ENCODE measurements around the gene CSF3.

The CSF3 gene

DNA sequence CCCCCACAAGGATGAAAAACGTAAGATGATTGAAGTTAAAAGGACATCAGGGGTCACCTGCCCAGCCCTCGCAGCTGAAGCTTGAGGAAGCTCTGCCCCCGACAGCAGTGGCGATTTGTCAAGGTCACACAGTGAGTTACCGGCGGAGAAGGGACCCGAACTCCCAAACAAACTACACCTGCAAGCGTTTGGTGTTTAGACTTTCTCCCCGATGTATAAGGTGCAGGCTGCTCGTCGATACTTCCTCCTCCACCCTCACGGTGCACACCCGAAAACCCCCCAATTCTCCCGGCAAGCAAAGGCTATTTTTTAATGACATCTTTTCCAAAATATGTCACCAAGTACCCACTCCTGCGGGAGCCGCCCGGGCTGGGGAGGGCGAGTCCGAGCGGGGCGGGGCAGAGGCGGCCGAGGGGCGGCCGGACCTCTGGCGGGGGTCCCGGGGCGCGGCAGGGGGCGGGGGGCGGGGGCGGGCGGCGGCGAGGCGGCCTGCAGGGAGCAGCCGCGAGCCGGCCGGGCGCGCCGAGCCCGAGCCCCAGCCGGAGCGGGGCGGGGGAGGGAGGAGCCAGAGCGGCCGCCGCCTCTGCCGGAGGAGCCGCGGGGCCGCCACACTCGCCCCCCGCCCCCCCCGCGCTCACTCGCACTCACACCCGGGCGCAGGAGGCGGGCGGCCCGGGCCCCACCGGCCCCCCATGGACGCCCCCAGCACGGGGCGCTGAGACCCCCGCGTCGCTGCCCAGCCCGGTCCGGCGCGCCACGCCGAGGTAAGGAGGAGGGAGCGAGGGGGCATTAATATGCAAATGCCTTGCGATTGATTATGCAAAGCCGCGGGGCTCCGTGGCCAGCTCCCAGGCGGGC lies 47.3 kb downstream of the CSF3 start, which contains the start of gene THRA:
TSS of gene THRA (plus strand) at position 637 of the 858 bp plus-strand sequence. CDS start 11,524 bp downstream, outside the sequence.
- DNase-seq (peak; percentile 77), ATAC-seq (peak; percentile 74)

DNA sequence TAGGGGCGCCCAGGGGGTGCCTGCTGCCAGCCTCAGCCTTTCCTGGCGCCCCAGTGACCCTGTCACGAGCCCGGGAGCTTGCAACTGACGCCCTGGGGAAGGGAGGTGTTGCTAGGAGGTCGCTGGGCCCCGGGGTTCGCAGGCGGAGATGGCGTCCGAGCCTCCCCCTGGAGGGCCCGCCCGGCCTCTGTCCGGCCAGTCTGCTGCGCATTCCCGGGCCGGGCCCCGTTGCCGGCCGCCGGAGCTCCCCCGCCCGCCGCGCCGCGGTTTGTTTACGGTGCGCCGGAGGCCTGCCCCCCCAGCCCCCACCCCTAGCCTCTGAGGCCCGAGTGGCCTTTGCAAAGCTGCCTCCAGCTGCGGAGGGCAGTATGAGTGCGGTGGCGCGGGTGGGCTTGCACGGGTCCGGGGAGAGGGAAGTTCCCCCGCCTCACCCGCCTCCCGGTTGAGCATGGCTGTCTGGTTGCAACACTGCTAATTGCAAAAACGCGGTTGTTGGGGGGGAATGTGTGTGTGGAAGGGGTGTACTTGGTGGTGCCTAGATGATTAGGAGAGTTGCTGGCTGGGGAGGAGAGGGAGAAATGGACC lies 48.0 kb downstream of the CSF3 start:
- ATAC-seq (peak; percentile 7), DNase-seq (peak; percentile 35)

DNA sequence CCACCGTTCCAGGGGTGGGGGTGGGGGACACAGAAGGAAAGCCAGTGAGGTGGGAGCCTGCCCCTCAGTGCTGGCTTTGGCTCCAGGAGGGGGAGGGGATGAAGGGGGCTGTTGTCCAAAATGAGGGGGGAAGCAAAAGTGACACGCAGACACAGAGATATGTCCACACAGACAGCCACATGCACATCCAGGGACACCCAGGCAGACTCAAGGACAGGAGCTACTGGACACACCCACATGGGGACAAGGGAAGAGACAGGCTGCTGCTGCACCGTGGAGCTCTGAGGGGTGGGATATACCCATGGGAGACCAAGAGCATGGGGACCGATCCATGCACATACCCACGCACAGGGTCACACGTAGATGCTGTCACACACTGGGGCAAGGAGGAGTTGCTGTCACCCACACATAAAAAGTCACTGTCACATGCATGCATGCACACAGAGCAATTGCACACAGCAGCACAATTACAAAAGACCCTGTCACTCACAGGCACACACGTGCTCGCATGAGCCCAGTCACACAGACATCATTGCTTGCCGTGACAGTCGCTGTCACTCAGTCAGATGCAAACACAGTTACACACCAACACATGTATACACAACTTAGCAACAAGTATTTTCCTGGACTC lies 48.8 kb downstream of the CSF3 start:
- peak; percentile 24 for ATAC-seq
- DNase-seq = no peak

DNA sequence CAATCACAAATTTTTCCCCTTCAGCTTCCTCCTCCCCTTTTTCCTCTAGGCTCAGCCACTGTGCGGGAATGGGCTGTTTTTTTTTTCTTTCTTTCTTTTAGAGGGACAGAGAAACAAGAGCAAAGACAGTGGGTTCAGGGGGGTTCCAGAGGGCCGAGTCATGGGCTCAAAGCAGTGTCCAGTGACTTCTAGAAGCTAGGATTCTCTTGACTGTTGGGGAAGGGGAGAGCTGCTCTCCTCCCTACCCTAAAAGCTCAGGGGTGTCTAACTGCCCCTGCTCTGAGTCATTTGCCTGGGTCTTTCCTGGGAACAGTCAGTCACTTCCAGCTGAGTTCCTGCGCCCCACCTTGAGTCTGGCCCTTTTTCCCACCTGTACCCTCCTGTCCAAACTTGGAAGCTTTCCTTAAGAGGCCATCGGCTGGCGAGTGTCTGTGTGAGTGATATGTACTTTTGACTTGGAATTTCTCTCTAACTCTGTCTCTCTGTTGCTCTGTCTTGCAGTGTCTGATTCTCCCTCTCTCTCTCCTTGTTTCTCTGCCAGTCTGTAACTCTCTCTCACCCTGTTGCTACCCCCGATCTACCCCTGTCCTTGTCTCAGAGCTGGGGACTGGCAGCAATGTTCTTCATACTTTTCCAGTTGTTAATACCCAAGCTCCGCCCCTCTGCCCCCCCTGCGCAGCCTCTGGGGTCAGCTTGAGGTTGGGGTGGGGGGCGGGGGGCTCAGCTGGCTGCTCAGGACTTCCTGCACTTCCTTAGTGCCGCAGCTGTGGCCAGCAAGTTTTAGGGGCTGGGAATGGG lies 49.9 kb downstream of the CSF3 start:
- no peak for ATAC-seq

DNA sequence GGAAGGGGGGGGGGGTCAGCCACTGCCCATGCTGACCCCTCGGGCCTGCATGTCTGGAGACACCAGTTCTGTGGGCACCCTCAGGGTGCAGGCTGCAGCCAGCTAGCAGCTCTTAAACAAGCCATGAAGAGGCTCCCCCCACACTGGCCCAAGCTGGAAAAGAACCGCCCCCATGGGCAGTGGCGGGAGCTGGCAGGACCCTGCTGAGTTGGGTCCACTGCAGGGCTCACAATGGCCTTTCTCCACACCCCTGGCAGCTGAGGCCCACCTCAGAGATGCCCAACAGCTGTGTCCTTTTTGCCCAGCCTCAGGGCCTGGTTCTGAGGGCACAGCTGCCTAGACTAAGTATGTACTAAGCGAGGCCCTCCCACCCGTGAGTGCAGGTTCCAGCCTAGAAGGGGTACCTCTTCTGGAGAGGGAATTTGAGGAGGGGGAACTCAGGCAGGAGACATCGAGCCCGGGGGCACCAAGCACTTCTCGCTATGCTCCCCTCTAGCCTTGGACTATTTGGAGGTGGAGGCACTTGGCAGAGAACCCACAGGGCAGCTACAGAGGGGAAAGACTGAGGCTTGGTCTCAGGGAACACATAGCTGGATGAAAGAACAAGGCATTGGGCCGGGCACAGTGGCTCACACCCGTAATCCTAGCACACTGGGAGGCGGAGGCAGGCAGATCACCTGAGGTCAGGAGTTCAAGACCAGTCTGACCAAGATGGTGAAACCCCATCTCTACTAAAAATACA lies 50.7 kb downstream of the CSF3 start:
- DNase-seq = no peak
- ATAC-seq = no peak

More for the DNA sequence above, 49.9 kb downstream of the CSF3 start:
- no peak for DNase-seq
